Endothelial cell of umbilical vein (primary cell): ENCODE measurements around the gene CNMD.

Source experiments
- CTCF ChIP-seq, 2 donors: IDR thresholded peaks; 1 replicate in 1 of 2; 2 replicates in 1 of 2; pipeline ENCODE4 v1.5.1; 2011; ENCODE audit warnings: low read length in 2 of 2, mild to moderate bottlenecking in 2 of 2, moderate library complexity in 2 of 2, control low read depth in 1 of 2, inconsistent platforms in 1 of 2, low read depth in 1 of 2; ENCODE audit not compliant: insufficient read depth in 1 of 2; ENCODE audit errors: extremely low read depth in 1 of 2
- EZH2 ChIP-seq: IDR thresholded peaks from 2 replicates; pipeline ENCODE4 v1.6.1; 2012; ENCODE audit warnings: borderline replicate concordance, low read depth, mild to moderate bottlenecking, moderate library complexity, low read length, inconsistent platforms; ENCODE audit not compliant: severe bottlenecking
- FOS ChIP-seq: IDR thresholded peaks from 2 replicates; pipeline ENCODE4 v1.6.1; 2011; ENCODE audit warnings: mild to moderate bottlenecking, low read length, moderate library complexity, borderline replicate concordance; ENCODE audit not compliant: insufficient read depth
- GATA2 ChIP-seq: IDR thresholded peaks from 2 replicates; pipeline ENCODE4 v1.7.0; 2011; ENCODE audit warnings: low read depth, mild to moderate bottlenecking, moderate library complexity, mixed read lengths, low read length; ENCODE audit not compliant: insufficient read length, insufficient read depth
- JUN ChIP-seq: IDR thresholded peaks from 2 replicates; pipeline ENCODE4 v1.6.1; 2011; ENCODE audit warnings: borderline replicate concordance, low read depth; ENCODE audit not compliant: insufficient read length, insufficient read depth
- MYC ChIP-seq: IDR thresholded peaks from one replicate; pipeline ENCODE4 v1.6.1; 2011; ENCODE audit warnings: mild to moderate bottlenecking, low read depth, low read length
- POLR2A ChIP-seq: IDR thresholded peaks from 2 replicates; pipeline ENCODE4 v1.6.1; 2012; ENCODE audit warnings: low read depth, mild to moderate bottlenecking, control low read depth, low read length
- POLR2AphosphoS5 ChIP-seq: IDR thresholded peaks from 2 replicates; pipeline ENCODE4 v1.6.1; 2012; ENCODE audit warnings: low read depth, mild to moderate bottlenecking, control low read depth, low read length, moderate library complexity; ENCODE audit not compliant: insufficient read depth
- TF ChIP-seq, protein P1 (sequence below): IDR thresholded peaks from 2 replicates; pipeline ENCODE4 v1.6.1; 2011; ENCODE audit not compliant: insufficient read depth, insufficient read length

DNA sequence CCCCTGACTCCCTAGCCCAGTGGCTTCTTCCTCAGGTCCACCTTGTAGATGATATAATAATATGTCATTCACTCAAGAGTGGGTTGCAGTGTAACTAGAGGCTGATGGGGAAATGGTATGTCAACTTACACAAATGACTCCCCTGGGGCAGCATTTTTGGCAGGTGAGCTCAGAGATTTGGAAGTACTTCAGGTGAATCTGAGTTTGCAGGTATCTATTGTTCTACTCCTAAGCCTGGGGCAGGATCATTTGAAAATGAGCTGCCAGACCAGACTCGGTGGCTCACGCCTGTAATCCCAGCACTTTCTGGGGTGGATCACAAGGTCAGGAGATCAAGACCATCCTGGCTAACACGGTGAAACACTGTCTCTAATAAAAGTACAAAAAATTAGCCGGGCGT is 11.6 kb upstream of the CNMD start:
- TF ChIP-seq CTCF (IDR thresholded peaks at IDR 0.05; ENCODE audit: extremely low read depth in 1 of 2, insufficient read depth in 1 of 2, low read depth in 1 of 2, low read length in 2 of 2) (no peak), EZH2 (no peak), POLR2A (no peak), MYC (no peak), GATA2 (no peak), POLR2AphosphoS5 (no peak), FOS (no peak), JUN (no peak)
- TF ChIP-seq, protein P1, sequence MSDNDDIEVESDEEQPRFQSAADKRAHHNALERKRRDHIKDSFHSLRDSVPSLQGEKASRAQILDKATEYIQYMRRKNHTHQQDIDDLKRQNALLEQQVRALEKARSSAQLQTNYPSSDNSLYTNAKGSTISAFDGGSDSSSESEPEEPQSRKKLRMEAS: no peak
